ENCODE results near the gene TRAF6. TPM values are rescaled to one million over a fixed set of nuclear protein-coding genes. Genes with fewer than 3 reads are reported as not detected.

Gene TRAF6
- total RNA-seq, 2 donors from 2014 or later, result 7.5 to 9.2 TPM

- WGBS, 2 donors, result 1% methylated on average over 15 of the region's 15 CpGs
- no peak for ATAC-seq
- peak overlapping the region; percentile 87 to 97 (median 91) for H3K27ac ChIP-seq
- no peaks in the 10 kb centered on the region for H3K36me3 ChIP-seq (replicated peaks in 1 of 2; ENCODE audit: insufficient read depth in 1 of 2, low read depth in 2 of 2)
- peak overlapping the region; percentile 79 to 97 for H3K4me3 ChIP-seq
- H3K4me1 ChIP-seq, result peaks cover 5% of the 10 kb centered on the region
- no peaks in the 10 kb centered on the region for H3K9me3 ChIP-seq
- intact Hi-C loops (cut with DNase I), result no loop called here
- H3K27me3 ChIP-seq, result no peaks in the 10 kb centered on the region
- TF ChIP-seq, protein P1, sequence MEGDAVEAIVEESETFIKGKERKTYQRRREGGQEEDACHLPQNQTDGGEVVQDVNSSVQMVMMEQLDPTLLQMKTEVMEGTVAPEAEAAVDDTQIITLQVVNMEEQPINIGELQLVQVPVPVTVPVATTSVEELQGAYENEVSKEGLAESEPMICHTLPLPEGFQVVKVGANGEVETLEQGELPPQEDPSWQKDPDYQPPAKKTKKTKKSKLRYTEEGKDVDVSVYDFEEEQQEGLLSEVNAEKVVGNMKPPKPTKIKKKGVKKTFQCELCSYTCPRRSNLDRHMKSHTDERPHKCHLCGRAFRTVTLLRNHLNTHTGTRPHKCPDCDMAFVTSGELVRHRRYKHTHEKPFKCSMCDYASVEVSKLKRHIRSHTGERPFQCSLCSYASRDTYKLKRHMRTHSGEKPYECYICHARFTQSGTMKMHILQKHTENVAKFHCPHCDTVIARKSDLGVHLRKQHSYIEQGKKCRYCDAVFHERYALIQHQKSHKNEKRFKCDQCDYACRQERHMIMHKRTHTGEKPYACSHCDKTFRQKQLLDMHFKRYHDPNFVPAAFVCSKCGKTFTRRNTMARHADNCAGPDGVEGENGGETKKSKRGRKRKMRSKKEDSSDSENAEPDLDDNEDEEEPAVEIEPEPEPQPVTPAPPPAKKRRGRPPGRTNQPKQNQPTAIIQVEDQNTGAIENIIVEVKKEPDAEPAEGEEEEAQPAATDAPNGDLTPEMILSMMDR (IDR thresholded peaks at IDR 0.05), result no peak
- no peak for TF ChIP-seq POLR2A (IDR thresholded peaks at IDR 0.05)
- peak in 1 of 4 donors; percentile 42 for DNase-seq
These were observed 852 bp downstream of the TRAF6 start for GRCh38 chr11:36509201-36509639.

DNA sequence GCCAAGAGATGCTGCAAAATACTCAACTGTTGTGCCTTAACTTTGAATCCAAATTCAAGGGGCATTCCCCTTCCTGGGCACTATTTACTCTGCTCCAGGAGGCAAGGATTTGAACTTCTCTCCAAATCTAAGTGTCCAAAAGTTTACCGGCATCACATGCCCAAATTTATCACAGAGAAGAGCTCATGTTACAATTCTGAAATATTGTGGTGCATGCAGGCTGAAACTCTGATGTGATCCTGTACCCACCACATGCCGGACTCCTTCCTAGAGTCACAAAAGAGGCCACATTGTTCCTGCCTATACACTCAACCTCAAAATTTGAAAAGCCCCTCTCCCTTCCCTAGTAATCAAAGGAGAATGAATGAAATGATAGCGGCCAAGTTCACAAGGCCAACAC, 1.3 kb downstream of the TRAF6 start:
- H3K4me1 ChIP-seq, result peaks cover 9% of the 10 kb centered on the region
- H3K4me3 ChIP-seq, result peak overlapping the region in 1 of 2 donors; percentile 97
- DNase-seq (no peak), ATAC-seq (no peak)
- intact Hi-C loops (cut with DNase I), result no loop called here
- H3K36me3 ChIP-seq (replicated peaks in 1 of 2; ENCODE audit: insufficient read depth in 1 of 2, low read depth in 2 of 2), result no peaks in the 10 kb centered on the region
- peak overlapping the region in 3 of 4 donors; percentile 87 to 97 (median 95) for H3K27ac ChIP-seq
- WGBS, 2 donors, result 0 to 4% methylated on average over 3 of the region's 3 CpGs
- no peaks in the 10 kb centered on the region for H3K27me3 ChIP-seq
- no peaks in the 10 kb centered on the region for H3K9me3 ChIP-seq
- TF ChIP-seq, protein P1 (IDR thresholded peaks at IDR 0.05), result no peak
- TF ChIP-seq POLR2A (IDR thresholded peaks at IDR 0.05), result no peak

GRCh38 chr11:36507824-36508489, 2.1 kb downstream of the TRAF6 start:
- Histone ChIP-seq H3K27me3 (no peaks in the 10 kb centered on the region), H3K4me1 (peaks cover 17% of the 10 kb centered on the region), H3K36me3 (replicated peaks in 1 of 2; ENCODE audit: insufficient read depth in 1 of 2, low read depth in 2 of 2) (no peaks in the 10 kb centered on the region), H3K4me3 (no peak overlapping the region), H3K27ac (peak overlapping the region in 2 of 4 donors; percentile 95 to 97), H3K9me3 (no peaks in the 10 kb centered on the region)
- intact Hi-C loops (cut with DNase I), result no loop called here
- 27 to 31% methylated on average over 7 of the region's 7 CpGs for WGBS, 2 donors
- TF ChIP-seq, protein P1 (IDR thresholded peaks at IDR 0.05), result no peak
- no peak for TF ChIP-seq POLR2A (IDR thresholded peaks at IDR 0.05)
- ATAC-seq, result no peak
- peak in 2 of 4 donors; percentile 15 to 32 for DNase-seq

DNA sequence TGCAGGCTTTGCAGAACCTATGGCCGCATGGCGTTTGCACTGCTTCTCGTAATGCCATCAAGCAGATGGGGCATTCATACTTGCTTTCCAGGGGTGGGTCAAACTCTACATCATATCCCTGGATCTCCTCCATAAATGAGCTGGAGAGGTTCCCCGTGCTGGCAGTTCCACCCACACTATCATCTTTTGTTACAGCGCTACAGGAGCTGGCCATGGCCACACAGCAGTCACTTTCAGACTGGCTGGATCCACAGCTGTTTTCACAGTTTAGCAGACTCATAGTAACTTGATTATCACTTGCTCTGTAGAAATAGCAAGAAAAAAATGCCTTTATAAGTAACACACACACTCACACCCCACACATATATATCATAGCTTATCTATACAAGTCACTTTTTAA, 8.8 kb downstream of the TRAF6 start:
- Histone ChIP-seq H3K4me1 (peaks cover 30% of the 10 kb centered on the region), H3K4me3 (no peak overlapping the region), H3K27me3 (no peaks in the 10 kb centered on the region), H3K9me3 (no peaks in the 10 kb centered on the region), H3K36me3 (replicated peaks in 1 of 2; ENCODE audit: insufficient read depth in 1 of 2, low read depth in 2 of 2) (peaks cover 0 to 10% of the 10 kb centered on the region in 2 donors), H3K27ac (no peak overlapping the region)
- intact Hi-C loops (cut with DNase I), result no loop called here
- ATAC-seq, result no peak
- no peak for TF ChIP-seq POLR2A (IDR thresholded peaks at IDR 0.05)
- TF ChIP-seq, protein P1 (IDR thresholded peaks at IDR 0.05), result no peak
- 79 to 82% methylated on average over 5 of the region's 5 CpGs for WGBS, 2 donors
- DNase-seq, result no peak

GRCh38 chr11:36500315-36500721, 9.8 kb downstream of the TRAF6 start:
- Histone ChIP-seq H3K9me3 (no peaks in the 10 kb centered on the region), H3K27ac (peak overlapping the region in 1 of 4 donors; percentile 24), H3K4me1 (peaks cover 30% of the 10 kb centered on the region), H3K4me3 (no peak overlapping the region), H3K36me3 (replicated peaks in 1 of 2; ENCODE audit: insufficient read depth in 1 of 2, low read depth in 2 of 2) (peaks cover 0 to 12% of the 10 kb centered on the region in 2 donors), H3K27me3 (no peaks in the 10 kb centered on the region)
- ATAC-seq (peak; percentile 51), DNase-seq (peak in 1 of 4 donors; percentile 43)
- intact Hi-C loops (cut with DNase I), result no loop called here
- 57 to 89% methylated on average over 1 of the region's 1 CpG for WGBS, 2 donors
- TF ChIP-seq, protein P1 (IDR thresholded peaks at IDR 0.05), result no peak
- TF ChIP-seq POLR2A (IDR thresholded peaks at IDR 0.05), result no peak

Measured in body of pancreas (tissue), 4 donors.